Sigmoid colon (tissue), 7 donors: ENCODE data around the gene PRRG4. TPM values are rescaled to one million over a fixed set of nuclear protein-coding genes. Genes with fewer than 3 reads are reported as not detected.

Experiments
- DNase-seq: peaks from one replicate; pipeline ENCODE4 v3.0.0-alpha.2; 2019
- H3K27ac ChIP-seq, 4 donors: fragments of 200-600 bp; sonication (generic); one replicate each; pipeline ENCODE4 v1.5.1; 2016 to 2019; ENCODE audit warnings: mild to moderate bottlenecking in 1 of 4
- H3K27me3 ChIP-seq, 3 donors: fragments of 200-600 bp; sonication (generic); one replicate each; pipeline ENCODE4 v1.5.1; 2019; ENCODE audit warnings: mild to moderate bottlenecking in 1 of 3
- H3K36me3 ChIP-seq, 4 donors: fragments of 200-600 bp; sonication (generic); one replicate each; pipeline ENCODE4 v1.5.1; 2016 to 2019
- H3K4me1 ChIP-seq, 4 donors: fragments of 200-600 bp; sonication (generic); one replicate each; pipeline ENCODE4 v1.5.1; 2017 to 2019
- H3K4me3 ChIP-seq, 4 donors: fragments of 200-600 bp; sonication (generic); one replicate each; pipeline ENCODE4 v1.5.1; 2017 to 2019; ENCODE audit warnings: mild to moderate bottlenecking in 2 of 4, moderate library complexity in 1 of 4
- H3K9me3 ChIP-seq, 4 donors: fragments of 200-600 bp in 3 of 4; sonication (generic) in 3 of 4; one replicate each; pipeline versions ENCODE4 v1.5.1 to v1.6.1; 2013 to 2019
- EP300 ChIP-seq, 4 donors: sonication (generic); formaldehyde crosslinking; IDR thresholded peaks; one replicate each; pipeline ENCODE4 v1.6.1; 2017; ENCODE audit warnings: antibody characterized with exemption in 4 of 4
- POLR2A ChIP-seq, 2 donors: fragments of 450-650 bp; IDR thresholded peaks; one replicate each; pipeline ENCODE4 v1.6.1; 2016; ENCODE audit warnings: antibody characterized with exemption in 2 of 2, mild to moderate bottlenecking in 2 of 2, moderate library complexity in 2 of 2
- POLR2AphosphoS5 ChIP-seq, 4 donors: sonication (generic); formaldehyde crosslinking; IDR thresholded peaks; one replicate each; pipeline ENCODE4 v1.6.1; 2017; ENCODE audit warnings: antibody characterized with exemption in 4 of 4
- WGBS, 2 donors: extraction: QIAGEN DNeasy Blood & Tissue Kit; methylation state at CpG; one replicate each; pipeline ENCODE4 v1.1.7; 2013; 5-methylcytosine and 5-hydroxymethylcytosine counted together
- intact Hi-C: fragments of 100-400 bp; cut with DNase I; formaldehyde crosslinking; loops from one replicate; pipeline ENCODE4 v1.15.1; 2023
- polyA plus RNA-seq, 3 donors: library from polyadenylated mRNA; stranded (reverse); fragments of 200-250 nt; gene quantifications; one replicate each; pipeline ENCODE4 v1.2.3, GENCODE V29; 2013
- total RNA-seq, 4 donors: library from RNA; depleted of rRNA; stranded (reverse); fragments of >200 nt; gene quantifications; one replicate each; pipeline ENCODE4 v1.1.0, GENCODE V29; 2016
- TF ChIP-seq, protein P1 (sequence below), 4 experiments: fragments of 450-650 bp in 3 of 4; fragments of 200-600 bp in 1 of 4; IDR thresholded peaks; one replicate each; pipeline ENCODE4 v1.5.1; 2016 to 2019; ENCODE audit warnings: antibody characterized with exemption in 4 of 4, mild to moderate bottlenecking in 3 of 4, moderate library complexity in 2 of 4
- donor health status: healthy with polysubstance abuse.
- donor health status: Bipolar disorder and iron deficiency.
- donor health status: healthy.

PRRG4 gene
- total and polyA plus RNA-seq, 7 donors, result 1.6 to 6.2 (median 2.1) TPM

- 92 to 96% methylated on average over 1 of the region's 1 CpG for WGBS, 2 donors
- H3K4me3 ChIP-seq, result no peak overlapping the region
- TF ChIP-seq POLR2AphosphoS5 (IDR thresholded peaks at IDR 0.05), result no peak
- TF ChIP-seq, protein P1, sequence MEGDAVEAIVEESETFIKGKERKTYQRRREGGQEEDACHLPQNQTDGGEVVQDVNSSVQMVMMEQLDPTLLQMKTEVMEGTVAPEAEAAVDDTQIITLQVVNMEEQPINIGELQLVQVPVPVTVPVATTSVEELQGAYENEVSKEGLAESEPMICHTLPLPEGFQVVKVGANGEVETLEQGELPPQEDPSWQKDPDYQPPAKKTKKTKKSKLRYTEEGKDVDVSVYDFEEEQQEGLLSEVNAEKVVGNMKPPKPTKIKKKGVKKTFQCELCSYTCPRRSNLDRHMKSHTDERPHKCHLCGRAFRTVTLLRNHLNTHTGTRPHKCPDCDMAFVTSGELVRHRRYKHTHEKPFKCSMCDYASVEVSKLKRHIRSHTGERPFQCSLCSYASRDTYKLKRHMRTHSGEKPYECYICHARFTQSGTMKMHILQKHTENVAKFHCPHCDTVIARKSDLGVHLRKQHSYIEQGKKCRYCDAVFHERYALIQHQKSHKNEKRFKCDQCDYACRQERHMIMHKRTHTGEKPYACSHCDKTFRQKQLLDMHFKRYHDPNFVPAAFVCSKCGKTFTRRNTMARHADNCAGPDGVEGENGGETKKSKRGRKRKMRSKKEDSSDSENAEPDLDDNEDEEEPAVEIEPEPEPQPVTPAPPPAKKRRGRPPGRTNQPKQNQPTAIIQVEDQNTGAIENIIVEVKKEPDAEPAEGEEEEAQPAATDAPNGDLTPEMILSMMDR (IDR thresholded peaks at IDR 0.05), result no peak
- peaks cover 0 to 5% (median 0%) of the 10 kb centered on the region in 4 donors for H3K36me3 ChIP-seq
- no peaks in the 10 kb centered on the region for H3K9me3 ChIP-seq
- H3K27ac ChIP-seq, result no peak overlapping the region
- H3K27me3 ChIP-seq, result no peaks in the 10 kb centered on the region
- peaks cover 0 to 18% (median 11%) of the 10 kb centered on the region in 4 donors for H3K4me1 ChIP-seq
- no peak for DNase-seq
- intact Hi-C loops, result loop anchor here (10.0 kb wide), 1 partner anchor 358 kb away; the partner anchor contains the start of gene HIPK3
Observed at GRCh38 chr11:32897103-32897502, 67.4 kb downstream of the PRRG4 start.

GRCh38 chr11:32899438-32899837 is 69.7 kb downstream of the PRRG4 start:
- no peak for DNase-seq
- no peaks in the 10 kb centered on the region for H3K9me3 ChIP-seq
- intact Hi-C loops, result loop anchor here (10.0 kb wide), 1 partner anchor 355 kb away; the partner anchor contains the start of gene HIPK3
- peaks cover 0 to 14% (median 5%) of the 10 kb centered on the region in 4 donors for H3K4me1 ChIP-seq
- peaks cover 0 to 5% (median 0%) of the 10 kb centered on the region in 4 donors for H3K36me3 ChIP-seq
- no peaks in the 10 kb centered on the region for H3K27me3 ChIP-seq
- H3K4me3 ChIP-seq, result no peak overlapping the region
- TF ChIP-seq POLR2A (IDR thresholded peaks at IDR 0.05) (no peak), EP300 (IDR thresholded peaks at IDR 0.05) (no peak), POLR2AphosphoS5 (IDR thresholded peaks at IDR 0.05) (no peak)
- TF ChIP-seq, protein P1 (IDR thresholded peaks at IDR 0.05), result no peak
- no peak overlapping the region for H3K27ac ChIP-seq

GRCh38 chr11:32902089-32902665 is 72.5 kb downstream of the PRRG4 start:
- H3K36me3 ChIP-seq, result peaks cover 0 to 5% (median 0%) of the 10 kb centered on the region in 4 donors
- no peak overlapping the region for H3K27ac ChIP-seq
- peaks cover 0 to 10% (median 4%) of the 10 kb centered on the region in 4 donors for H3K4me1 ChIP-seq
- intact Hi-C loops, result no loop called here
- 92 to 94% methylated on average over 4 of the region's 4 CpGs for WGBS, 2 donors
- no peaks in the 10 kb centered on the region for H3K9me3 ChIP-seq
- H3K27me3 ChIP-seq, result no peaks in the 10 kb centered on the region
- H3K4me3 ChIP-seq, result no peak overlapping the region
- no peak for DNase-seq
- TF ChIP-seq, protein P1 (IDR thresholded peaks at IDR 0.05), result no peak
- no peak for TF ChIP-seq POLR2A (IDR thresholded peaks at IDR 0.05)
- no peak for TF ChIP-seq EP300 (IDR thresholded peaks at IDR 0.05)
- no peak for TF ChIP-seq POLR2AphosphoS5 (IDR thresholded peaks at IDR 0.05)

GRCh38 chr11:32905028-32905667 is 75.4 kb downstream of the PRRG4 start:
- 63 to 71% methylated on average over 3 of the region's 3 CpGs for WGBS, 2 donors

More at GRCh38 chr11:32905028-32905667, 75.4 kb downstream of the PRRG4 start:
- H3K4me1 ChIP-seq, result peaks cover 0 to 10% (median 4%) of the 10 kb centered on the region in 4 donors
- H3K36me3 ChIP-seq, result no peaks in the 10 kb centered on the region
- TF ChIP-seq, protein P1 (IDR thresholded peaks at IDR 0.05), result no peak
- TF ChIP-seq POLR2AphosphoS5 (IDR thresholded peaks at IDR 0.05) (no peak), POLR2A (IDR thresholded peaks at IDR 0.05) (no peak), EP300 (IDR thresholded peaks at IDR 0.05) (no peak)
- DNase-seq, result no peak
- H3K27me3 ChIP-seq, result no peaks in the 10 kb centered on the region
- H3K4me3 ChIP-seq, result no peak overlapping the region
- H3K27ac ChIP-seq, result no peak overlapping the region
- intact Hi-C loops, result no loop called here
- H3K9me3 ChIP-seq, result no peaks in the 10 kb centered on the region

Other genes with a start within 250 kb of the PRRG4 start
- 100 to 1,000 TPM; 337 to 585 (median 347) TPM for gene EIF3M, start 246.1 kb upstream of the PRRG4 start, total RNA-seq
- 100 to 1,000 TPM; 215 to 283 (median 266) TPM for gene EIF3M, start 246.1 kb upstream of the PRRG4 start, polyA plus RNA-seq
- gene CCDC73, start 35.3 kb upstream of the PRRG4 start, total RNA-seq, result not detected
- gene CCDC73, start 35.3 kb upstream of the PRRG4 start, polyA plus RNA-seq, result not detected
- 10 to 100 TPM; 24.6 to 41.0 (median 29.4) TPM for gene QSER1, start 62.9 kb downstream of the PRRG4 start, total RNA-seq
- 1 to 10 TPM; 1.2 to 5.2 (median 3.5) TPM for gene QSER1, start 62.9 kb downstream of the PRRG4 start, polyA plus RNA-seq
- gene DEPDC7, start 186.0 kb downstream of the PRRG4 start, total RNA-seq, result 1 to 10 TPM; 2.0 to 7.5 (median 3.1) TPM
- 1 to 10 TPM; 2.0 to 6.5 (median 6.0) TPM for gene DEPDC7, start 186.0 kb downstream of the PRRG4 start, polyA plus RNA-seq
- gene TCP11L1, start 209.6 kb downstream of the PRRG4 start, total RNA-seq, result 10 to 100 TPM; 38.7 to 70.3 (median 42.7) TPM
- gene TCP11L1, start 209.6 kb downstream of the PRRG4 start, polyA plus RNA-seq, result 1 to 10 TPM; 4.2 to 8.1 (median 7.7) TPM